Liver (tissue), 9 donors: ENCODE data around the gene MYL7. TPM values are rescaled to one million over a fixed set of nuclear protein-coding genes. Genes with fewer than 3 reads are reported as not detected.

Experiments used
- DNase-seq: peaks from one replicate; pipeline ENCODE4 v3.0.0-alpha.2; 2017; ENCODE audit warnings: low spot score
- H3K27ac ChIP-seq, 2 donors: one replicate each; pipeline ENCODE4 v1.7.0; 2013; ENCODE audit warnings: inconsistent platforms in 2 of 2, low read length in 2 of 2, control low read depth in 1 of 2, low read depth in 1 of 2, mild to moderate bottlenecking in 1 of 2
- H3K27me3 ChIP-seq, 4 donors: one replicate each; pipeline versions ENCODE4 v1.6.1 to v1.7.0; 2013; ENCODE audit warnings: low read length in 3 of 4, inconsistent platforms in 1 of 4, mild to moderate bottlenecking in 1 of 4, moderate library complexity in 1 of 4; ENCODE audit not compliant: control insufficient read depth in 4 of 4, insufficient read depth in 4 of 4
- H3K36me3 ChIP-seq, 4 donors: one replicate each; pipeline versions ENCODE4 v1.6.1 to v1.7.0; 2013; ENCODE audit warnings: low read length in 3 of 4, mild to moderate bottlenecking in 3 of 4, low read depth in 1 of 4, moderate library complexity in 1 of 4; ENCODE audit not compliant: control insufficient read depth in 4 of 4, insufficient read depth in 3 of 4
- H3K4me1 ChIP-seq, 4 donors: one replicate each; pipeline versions ENCODE4 v1.6.1 to v1.7.0; 2013; ENCODE audit warnings: low read length in 3 of 4, mild to moderate bottlenecking in 3 of 4, moderate library complexity in 1 of 4; ENCODE audit not compliant: control insufficient read depth in 4 of 4, insufficient read depth in 4 of 4
- H3K4me3 ChIP-seq, 3 donors: one replicate each; pipeline versions ENCODE4 v1.6.1 to v1.7.0; 2013; ENCODE audit warnings: low read length in 3 of 3, control low read depth in 1 of 3, low read depth in 1 of 3, mild to moderate bottlenecking in 1 of 3
- H3K9ac ChIP-seq, 2 donors: one replicate each; pipeline ENCODE4 v1.7.0; 2013; ENCODE audit warnings: low read length in 2 of 2, mild to moderate bottlenecking in 2 of 2, moderate library complexity in 2 of 2, control low read depth in 1 of 2, low read depth in 1 of 2
- H3K9me3 ChIP-seq, 4 donors: one replicate each; pipeline versions ENCODE4 v1.6.1 to v1.7.0; 2013; ENCODE audit warnings: low read length in 3 of 4; ENCODE audit not compliant: control insufficient read depth in 4 of 4
- ATF3 ChIP-seq: IDR thresholded peaks from 2 replicates; pipeline ENCODE4 v1.6.1; 2016; ENCODE audit warnings: antibody characterized with exemption
- CTCF ChIP-seq: fragments of 150-350 bp; IDR thresholded peaks from 2 replicates; pipeline ENCODE4 v1.5.1; 2017; ENCODE audit warnings: improper control_type of control experiment, low read depth, low read length; ENCODE audit not compliant: missing input control
- EGR1 ChIP-seq, 2 donors: IDR thresholded peaks; 2 replicates each; pipeline ENCODE4 v1.6.1; 2016 to 2018; ENCODE audit warnings: antibody characterized with exemption in 2 of 2, low read depth in 2 of 2
- MAX ChIP-seq: IDR thresholded peaks from 2 replicates; pipeline ENCODE4 v1.6.1; 2016; ENCODE audit warnings: antibody characterized with exemption
- RAD21 ChIP-seq, 2 donors: IDR thresholded peaks; 2 replicates each; pipeline ENCODE4 v1.6.1; 2016; ENCODE audit warnings: antibody characterized with exemption in 2 of 2, mild to moderate bottlenecking in 2 of 2
- SP1 ChIP-seq: IDR thresholded peaks from 2 replicates; pipeline ENCODE4 v1.6.1; 2018; ENCODE audit warnings: antibody characterized with exemption, mild to moderate bottlenecking
- YY1 ChIP-seq: IDR thresholded peaks from 2 replicates; pipeline ENCODE4 v1.6.1; 2016; ENCODE audit warnings: antibody characterized with exemption, mild to moderate bottlenecking
- WGBS: extraction: QIAGEN DNeasy Blood & Tissue Kit; methylation state at CpG from one replicate; pipeline ENCODE4 v1.1.7; 2013; 5-methylcytosine and 5-hydroxymethylcytosine counted together
- polyA plus RNA-seq, 2 donors: library from polyadenylated mRNA; stranded (reverse) in 1 of 2; unstranded in 1 of 2; fragments of 200-250 nt in 1 of 2; fragments of >200 nt in 1 of 2; fragmentation: Nextera tagmentation in 1 of 2; extraction: Ambion mirVana in 1 of 2; gene quantifications; one replicate each; pipeline versions ENCODE4 v1.2.1 to v1.2.3, GENCODE V29; 2013 to 2015
- total RNA-seq, 2 donors: library from RNA; depleted of rRNA; stranded (reverse); fragments of >200 nt; gene quantifications; one replicate each; pipeline ENCODE4 v1.2.3, GENCODE V29; 2014
- TF ChIP-seq, protein P1 (sequence below): IDR thresholded peaks from 2 replicates; pipeline ENCODE4 v1.6.1; 2016; ENCODE audit warnings: antibody characterized with exemption, mild to moderate bottlenecking
- donor health status: healthy.
- donor health status: healthy.
- donor health status: healthy.
- donor health status: healthy.
- donor health status: healthy.

MYL7 gene
- total and polyA plus RNA-seq, 4 donors, result not detected

GRCh38 chr7:44100458-44101302, 40.5 kb downstream of the MYL7 start:
- Histone ChIP-seq H3K9me3 (no peaks in the 10 kb centered on the region), H3K27me3 (no peaks in the 10 kb centered on the region), H3K4me3 (no peak overlapping the region), H3K4me1 (peaks cover 0 to 7% (median 0%) of the 10 kb centered on the region in 4 donors), H3K9ac (no peak overlapping the region), H3K27ac (peak overlapping the region; percentile 40 to 41), H3K36me3 (no peaks in the 10 kb centered on the region)
- TF ChIP-seq MAX (no peak), RAD21 (IDR thresholded peaks at IDR 0.05) (no peak), YY1 (no peak), CTCF (no peak), ATF3 (no peak)
- TF ChIP-seq, protein P1, sequence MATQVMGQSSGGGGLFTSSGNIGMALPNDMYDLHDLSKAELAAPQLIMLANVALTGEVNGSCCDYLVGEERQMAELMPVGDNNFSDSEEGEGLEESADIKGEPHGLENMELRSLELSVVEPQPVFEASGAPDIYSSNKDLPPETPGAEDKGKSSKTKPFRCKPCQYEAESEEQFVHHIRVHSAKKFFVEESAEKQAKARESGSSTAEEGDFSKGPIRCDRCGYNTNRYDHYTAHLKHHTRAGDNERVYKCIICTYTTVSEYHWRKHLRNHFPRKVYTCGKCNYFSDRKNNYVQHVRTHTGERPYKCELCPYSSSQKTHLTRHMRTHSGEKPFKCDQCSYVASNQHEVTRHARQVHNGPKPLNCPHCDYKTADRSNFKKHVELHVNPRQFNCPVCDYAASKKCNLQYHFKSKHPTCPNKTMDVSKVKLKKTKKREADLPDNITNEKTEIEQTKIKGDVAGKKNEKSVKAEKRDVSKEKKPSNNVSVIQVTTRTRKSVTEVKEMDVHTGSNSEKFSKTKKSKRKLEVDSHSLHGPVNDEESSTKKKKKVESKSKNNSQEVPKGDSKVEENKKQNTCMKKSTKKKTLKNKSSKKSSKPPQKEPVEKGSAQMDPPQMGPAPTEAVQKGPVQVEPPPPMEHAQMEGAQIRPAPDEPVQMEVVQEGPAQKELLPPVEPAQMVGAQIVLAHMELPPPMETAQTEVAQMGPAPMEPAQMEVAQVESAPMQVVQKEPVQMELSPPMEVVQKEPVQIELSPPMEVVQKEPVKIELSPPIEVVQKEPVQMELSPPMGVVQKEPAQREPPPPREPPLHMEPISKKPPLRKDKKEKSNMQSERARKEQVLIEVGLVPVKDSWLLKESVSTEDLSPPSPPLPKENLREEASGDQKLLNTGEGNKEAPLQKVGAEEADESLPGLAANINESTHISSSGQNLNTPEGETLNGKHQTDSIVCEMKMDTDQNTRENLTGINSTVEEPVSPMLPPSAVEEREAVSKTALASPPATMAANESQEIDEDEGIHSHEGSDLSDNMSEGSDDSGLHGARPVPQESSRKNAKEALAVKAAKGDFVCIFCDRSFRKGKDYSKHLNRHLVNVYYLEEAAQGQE, result peak; percentile 24
- 74% methylated on average over 10 of the region's 10 CpGs for WGBS
- DNase-seq, result no peak

DNA sequence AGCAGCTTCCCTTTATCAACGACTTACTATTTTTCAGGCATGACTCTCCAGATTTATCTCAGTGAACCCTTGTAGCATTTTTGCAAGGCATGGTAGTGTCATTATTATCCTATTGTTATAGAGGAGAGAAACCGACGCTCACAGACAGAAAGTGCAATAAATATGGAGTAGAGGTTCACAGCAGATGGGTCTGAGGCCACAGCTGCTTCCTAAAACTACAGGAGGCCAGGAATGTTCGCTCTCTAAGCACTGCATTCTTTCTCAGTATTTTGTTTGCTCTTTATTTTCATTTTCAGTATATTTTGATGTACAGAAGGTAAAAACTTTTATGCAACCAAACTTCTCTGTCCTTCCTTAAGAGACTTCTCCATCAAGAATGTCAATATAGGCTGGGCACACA, 41.5 kb downstream of the MYL7 start:
- Histone ChIP-seq H3K9me3 (no peaks in the 10 kb centered on the region), H3K9ac (no peak overlapping the region), H3K27ac (no peak overlapping the region), H3K36me3 (no peaks in the 10 kb centered on the region), H3K27me3 (no peaks in the 10 kb centered on the region), H3K4me3 (no peak overlapping the region), H3K4me1 (peaks cover 0 to 6% (median under 1%) of the 10 kb centered on the region in 4 donors)
- TF ChIP-seq SP1 (no peak), EGR1 (IDR thresholded peaks at IDR 0.05; ENCODE audit: low read depth in 2 of 2) (no peak), MAX (no peak)
- DNase-seq, result no peak
- WGBS, result 81% methylated on average over 4 of the region's 4 CpGs
